Endothelial cell of umbilical vein (primary cell): ENCODE measurements around the gene LHX1. TPM values are rescaled to one million over a fixed set of nuclear protein-coding genes. Genes with fewer than 3 reads are reported as not detected.

ENCODE experiments used
- BruUV-seq: library from RNA; stranded (reverse); fragments of 400-500 nt; replicated peaks from 2 replicates; lab custom pipeline; 2021; lab: Mats Ljungman, UMichigan
- CTCF ChIA-PET: fragments of 300-600, 350-600 bp; sonication (Branson Sonifier 250); formaldehyde crosslinking; loops from one replicate; lab custom pipeline; 2021; ENCODE audit warnings: antibody characterized with exemption, inconsistent platforms; lab: Charles Lee
- POLR2A ChIA-PET: fragments of 300-600, 350-600 bp; sonication (Branson Sonifier 250); formaldehyde crosslinking; loops from one replicate; lab custom pipeline; 2021; ENCODE audit warnings: antibody characterized with exemption, inconsistent platforms; lab: Charles Lee
- DNase-seq: peaks from one replicate; pipeline ENCODE4 v3.0.0-alpha.2; 2011; ENCODE audit warnings: low read depth, low spot score
- FAIRE-seq: peaks from 2 replicates; lab custom pipeline; 2011; peaks lifted over from hg19 to GRCh38; lab: Jason Lieb, UNC
- H2AFZ ChIP-seq: 2 replicates; pipeline ENCODE4 v1.6.0; 2012; ENCODE audit warnings: low read depth, low read length, control low read depth, inconsistent platforms
- H3K27ac ChIP-seq: 2 replicates; pipeline ENCODE4 v1.5.1; 2011; ENCODE audit warnings: low read depth, mild to moderate bottlenecking, control low read depth, low read length, moderate library complexity; ENCODE audit not compliant: insufficient read depth
- H3K27me3 ChIP-seq, 2 experiments: 2 replicates each; pipeline versions ENCODE4 v1.6.0 to v1.6.1; 2011; ENCODE audit warnings: low read length in 2 of 2, mixed read lengths in 1 of 2; ENCODE audit not compliant: control insufficient read depth in 2 of 2, insufficient read depth in 2 of 2
- H3K36me3 ChIP-seq, 2 experiments: 2 replicates in 1 of 2; 3 replicates in 1 of 2; pipeline ENCODE4 v1.5.1; 2011; ENCODE audit warnings: low read length in 2 of 2, mild to moderate bottlenecking in 1 of 2, moderate library complexity in 1 of 2; ENCODE audit not compliant: control insufficient read depth in 2 of 2, insufficient read depth in 2 of 2; ENCODE audit errors: extremely low read depth in 1 of 2
- H3K4me1 ChIP-seq: 3 replicates; pipeline ENCODE4 v1.5.1; 2011; ENCODE audit warnings: mild to moderate bottlenecking, low read length; ENCODE audit not compliant: control insufficient read depth, insufficient read depth; ENCODE audit errors: extremely low read depth
- H3K4me2 ChIP-seq: 2 replicates; pipeline ENCODE4 v1.6.1; 2011; ENCODE audit warnings: low read length, control low read depth, mixed read lengths; ENCODE audit not compliant: insufficient read depth
- H3K4me3 ChIP-seq, 3 experiments: fragments of 200-600 bp in 1 of 3; sonication (generic), shearing (Covaris generic) in 1 of 3; replicated peaks in 1 of 3; 2 replicates each; pipeline ENCODE4 v1.5.1; 2011 to 2016; ENCODE audit warnings: control low read depth in 3 of 3, low read length in 3 of 3, mild to moderate bottlenecking in 2 of 3, inconsistent platforms in 1 of 3, low read depth in 1 of 3, moderate library complexity in 1 of 3; ENCODE audit not compliant: insufficient read depth in 1 of 3
- H3K79me2 ChIP-seq: 2 replicates; pipeline ENCODE4 v1.6.0; 2012; ENCODE audit warnings: low read length, inconsistent platforms; ENCODE audit not compliant: control insufficient read depth, insufficient read depth
- H3K9ac ChIP-seq: replicated peaks from 2 replicates; pipeline ENCODE3; 2011; ENCODE audit warnings: low read length, control low read depth; ENCODE audit not compliant: insufficient read depth; ENCODE audit errors: extremely low read depth
- H3K9me1 ChIP-seq: replicated peaks from 3 replicates; pipeline ENCODE4 v1.6.0; 2011; ENCODE audit warnings: mild to moderate bottlenecking, low read length; ENCODE audit not compliant: control insufficient read depth, insufficient read depth; ENCODE audit errors: extremely low read depth
- H3K9me3 ChIP-seq: replicated peaks from 2 replicates; pipeline ENCODE4 v1.5.1; 2012; ENCODE audit warnings: low read length, inconsistent platforms; ENCODE audit not compliant: control insufficient read depth, insufficient read depth
- H4K20me1 ChIP-seq: replicated peaks from 2 replicates; pipeline ENCODE3; 2011; ENCODE audit warnings: mild to moderate bottlenecking, low read length; ENCODE audit not compliant: control insufficient read depth, insufficient read depth; ENCODE audit errors: extremely low read depth
- CTCF ChIP-seq, 2 donors: IDR thresholded peaks; 1 replicate in 1 of 2; 2 replicates in 1 of 2; pipeline ENCODE4 v1.5.1; 2011; ENCODE audit warnings: low read length in 2 of 2, mild to moderate bottlenecking in 2 of 2, moderate library complexity in 2 of 2, control low read depth in 1 of 2, inconsistent platforms in 1 of 2, low read depth in 1 of 2; ENCODE audit not compliant: insufficient read depth in 1 of 2; ENCODE audit errors: extremely low read depth in 1 of 2
- EZH2 ChIP-seq: IDR thresholded peaks from 2 replicates; pipeline ENCODE4 v1.6.1; 2012; ENCODE audit warnings: borderline replicate concordance, low read depth, mild to moderate bottlenecking, moderate library complexity, low read length, inconsistent platforms; ENCODE audit not compliant: severe bottlenecking
- FOS ChIP-seq: IDR thresholded peaks from 2 replicates; pipeline ENCODE4 v1.6.1; 2011; ENCODE audit warnings: mild to moderate bottlenecking, low read length, moderate library complexity, borderline replicate concordance; ENCODE audit not compliant: insufficient read depth
- MAX ChIP-seq: IDR thresholded peaks from 2 replicates; pipeline ENCODE4 v1.6.1; 2011; ENCODE audit not compliant: insufficient read depth, insufficient read length
- dilution Hi-C: fragments of 300-500 bp; cut with MboI; formaldehyde crosslinking; loops from one replicate; pipeline ENCODE4 v1.15.0; 2019; ENCODE audit warnings: low sequenced_read_pairs; ENCODE audit not compliant: extremely low pct_ligation_motif_present
- intact Hi-C: fragments of 100-400 bp; cut with micrococcal nuclease; formaldehyde crosslinking; loops from one replicate; pipeline ENCODE4 v1.10.0; 2022
- polyA plus RNA-seq, 4 experiments: library from polyadenylated mRNA; depleted of rRNA in 3 of 4; stranded (reverse) in 3 of 4; unstranded in 1 of 4; fragments of >200 nt; gene quantifications; 2 replicates each; pipeline versions ENCODE4 v1.2.1 to v1.2.3, GENCODE V29; 2011 to 2012; ENCODE audit warnings: missing spikeins in 1 of 4
- total RNA-seq: library from RNA; stranded (reverse); gene quantifications from 2 replicates; pipeline ENCODE4 v1.2.3, GENCODE V29; 2021

The LHX1 gene
- total and polyA plus RNA-seq, 2 donors (not counting 3 experiments of a cell fraction or from before 2014, with no cell fraction given) = not detected

GRCh38 chr17:36946726-36947091, 9.4 kb downstream of the LHX1 start:
- CTCF ChIA-PET = interaction anchor here (0.5 kb wide), 1 partner anchor 21 kb away, joined by 3 read pairs; no protein-coding TSS in a partner anchor

More at GRCh38 chr17:36946726-36947091, 9.4 kb downstream of the LHX1 start:
- Histone ChIP-seq H4K20me1 (no peaks in the 10 kb centered on the region), H3K27ac (no peak overlapping the region), H3K4me3 (no peak overlapping the region), H2AFZ (no peak overlapping the region), H3K79me2 (peaks cover 14% of the 10 kb centered on the region), H3K4me1 (peaks cover 21% of the 10 kb centered on the region), H3K9ac (no peak overlapping the region), H3K9me1 (no peaks in the 10 kb centered on the region), H3K36me3 (no peaks in the 10 kb centered on the region), H3K9me3 (no peaks in the 10 kb centered on the region), H3K27me3 (peaks cover 57 to 66% of the 10 kb centered on the region in 2 experiments), H3K4me2 (no peak overlapping the region)
- dilution Hi-C loops (no loop called here), intact Hi-C loops (loop anchor here (5.0 kb wide), 1 partner anchor 344 kb away; the partner anchor contains the start of gene MRM1)
- no TSS peak for BruUV-seq
- TF ChIP-seq EZH2 = peak; percentile 9
- no peak for TF ChIP-seq MAX
- no peak for TF ChIP-seq FOS
- TF ChIP-seq CTCF (IDR thresholded peaks at IDR 0.05; ENCODE audit: extremely low read depth in 1 of 2, insufficient read depth in 1 of 2, low read depth in 1 of 2, low read length in 2 of 2) = no peak
- POLR2A ChIA-PET = no interaction called here
- no peak for DNase-seq
- FAIRE-seq = no peak
